Erythroblast (primary cell): Measurements from ENCODE around the gene MAML2.

ENCODE experiments used
- GATA1 ChIP-seq: IDR thresholded peaks from 2 replicates; pipeline ENCODE4 v1.6.1; 2011; ENCODE audit warnings: low read depth, mild to moderate bottlenecking, control low read depth, low read length, moderate library complexity
- POLR2A ChIP-seq: IDR thresholded peaks from 2 replicates; pipeline ENCODE4 v1.6.1; 2011; ENCODE audit warnings: mild to moderate bottlenecking, low read length

DNA sequence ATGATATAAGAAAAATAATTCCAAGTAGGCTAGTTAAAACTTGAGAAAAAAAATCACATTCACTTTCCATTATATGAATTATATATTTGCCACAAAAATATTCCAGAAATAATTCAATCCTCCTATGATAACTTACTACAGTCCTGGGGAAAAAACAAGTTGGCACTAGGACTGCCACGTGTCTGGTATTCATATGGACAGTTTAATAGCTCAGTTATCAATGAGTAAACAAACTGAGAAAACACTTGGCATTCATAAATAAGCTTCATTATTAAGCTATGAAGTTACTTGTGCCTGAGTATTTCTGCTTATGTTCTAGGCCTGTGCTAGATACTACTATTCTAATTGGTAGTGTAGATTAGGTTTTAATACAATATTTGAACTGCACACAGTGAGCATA is 22.5 kb upstream of the MAML2 start:
- TF ChIP-seq POLR2A (no peak), GATA1 (no peak)
